H9 (cell line): ENCODE results near the gene NEUROD2. TPM values are rescaled to one million over a fixed set of nuclear protein-coding genes. Genes with fewer than 3 reads are reported as not detected.

Experiments
- DNase-seq: peaks from one replicate; pipeline ENCODE4 v3.0.0-alpha.2; 2017
- H2AFZ ChIP-seq: one replicate; pipeline ENCODE4 v1.6.1; 2013; ENCODE audit warnings: mild to moderate bottlenecking, low read length, control low read depth, moderate library complexity
- H2AK5ac ChIP-seq: 2 replicates; pipeline ENCODE4 v1.6.1; 2013; ENCODE audit warnings: low read length, control low read depth, mixed read lengths; ENCODE audit not compliant: insufficient read length
- H2BK120ac ChIP-seq: one replicate; pipeline ENCODE4 v1.6.1; 2013; ENCODE audit warnings: low read depth, mild to moderate bottlenecking, low read length, control low read depth, inconsistent platforms; ENCODE audit not compliant: poor library complexity, severe bottlenecking
- H2BK12ac ChIP-seq: 2 replicates; pipeline ENCODE4 v1.6.1; 2013; ENCODE audit warnings: low read length, control low read depth, mixed read lengths, low read depth; ENCODE audit not compliant: insufficient read length
- H2BK15ac ChIP-seq: 2 replicates; pipeline ENCODE4 v1.6.1; 2013; ENCODE audit warnings: low read depth, low read length, control low read depth
- H2BK20ac ChIP-seq: one replicate; pipeline ENCODE4 v1.6.1; 2013; ENCODE audit warnings: low read depth, mild to moderate bottlenecking, low read length, control low read depth, inconsistent platforms; ENCODE audit not compliant: poor library complexity, severe bottlenecking
- H2BK5ac ChIP-seq: 2 replicates; pipeline ENCODE4 v1.6.1; 2013; ENCODE audit warnings: low read length, control low read depth, mixed read lengths; ENCODE audit not compliant: insufficient read length
- H3K14ac ChIP-seq: 2 replicates; pipeline ENCODE4 v1.6.1; 2013; ENCODE audit warnings: low read length, control low read depth; ENCODE audit not compliant: insufficient read depth
- H3K18ac ChIP-seq: 2 replicates; pipeline ENCODE4 v1.6.1; 2013; ENCODE audit warnings: low read depth, mild to moderate bottlenecking, mixed read lengths, low read length, control low read depth; ENCODE audit not compliant: insufficient read length
- H3K23ac ChIP-seq: 2 replicates; pipeline ENCODE4 v1.6.1; 2013; ENCODE audit warnings: low read length, control low read depth, mixed read lengths, low read depth; ENCODE audit not compliant: insufficient read length
- H3K23me2 ChIP-seq: 2 replicates; pipeline ENCODE4 v1.6.1; 2013; ENCODE audit warnings: low read depth, mild to moderate bottlenecking, mixed read lengths, low read length, control low read depth; ENCODE audit not compliant: insufficient read length, poor library complexity, severe bottlenecking
- H3K27ac ChIP-seq: 2 replicates; pipeline ENCODE4 v1.5.1; 2013; ENCODE audit warnings: low read length, control low read depth, mixed read lengths, low read depth; ENCODE audit not compliant: insufficient read length
- H3K27me3 ChIP-seq: 2 replicates; pipeline ENCODE4 v1.6.1; 2013; ENCODE audit warnings: low read length, control low read depth, inconsistent platforms; ENCODE audit not compliant: insufficient read depth
- H3K4ac ChIP-seq: 2 replicates; pipeline ENCODE4 v1.6.1; 2013; ENCODE audit warnings: low read depth, mild to moderate bottlenecking, control low read depth, inconsistent platforms, low read length, moderate library complexity
- H3K4me1 ChIP-seq: 2 replicates; pipeline ENCODE4 v1.6.1; 2013; ENCODE audit warnings: low read length, control low read depth, inconsistent platforms; ENCODE audit not compliant: insufficient read depth
- H3K4me2 ChIP-seq: 2 replicates; pipeline ENCODE4 v1.6.1; 2013; ENCODE audit warnings: low read length, control low read depth, mixed read lengths; ENCODE audit not compliant: insufficient read length, insufficient read depth
- H3K56ac ChIP-seq: 2 replicates; pipeline ENCODE4 v1.6.1; 2013; ENCODE audit warnings: low read depth, mild to moderate bottlenecking, mixed read lengths, low read length, control low read depth; ENCODE audit not compliant: insufficient read length
- H3K79me1 ChIP-seq: 2 replicates; pipeline ENCODE4 v1.6.1; 2013; ENCODE audit warnings: low read depth, mild to moderate bottlenecking, moderate library complexity, low read length, control low read depth, inconsistent platforms; ENCODE audit not compliant: insufficient read depth, poor library complexity, severe bottlenecking
- H3K79me2 ChIP-seq: 2 replicates; pipeline ENCODE4 v1.6.1; 2013; ENCODE audit warnings: low read length, control low read depth, inconsistent platforms; ENCODE audit not compliant: insufficient read depth
- H3K9ac ChIP-seq: 2 replicates; pipeline ENCODE4 v1.6.1; 2013; ENCODE audit warnings: low read length, control low read depth, mixed read lengths; ENCODE audit not compliant: insufficient read length; ENCODE audit errors: extremely low read depth
- H3K9me3 ChIP-seq: one replicate; pipeline ENCODE4 v1.6.1; 2013; ENCODE audit warnings: low read depth, low read length, inconsistent platforms; ENCODE audit not compliant: control insufficient read depth
- H3T11ph ChIP-seq: one replicate; pipeline ENCODE4 v1.6.1; 2013; ENCODE audit warnings: mild to moderate bottlenecking, low read length, control low read depth, inconsistent platforms
- H4K20me1 ChIP-seq: one replicate; pipeline ENCODE4 v1.6.1; 2013; ENCODE audit not compliant: control insufficient read depth, insufficient read length, insufficient read depth
- H4K5ac ChIP-seq: 2 replicates; pipeline ENCODE4 v1.6.1; 2013; ENCODE audit warnings: low read depth, mild to moderate bottlenecking, mixed read lengths, low read length, control low read depth; ENCODE audit not compliant: insufficient read length
- H4K8ac ChIP-seq: replicated peaks from 2 replicates; pipeline ENCODE4 v1.6.1; 2013; ENCODE audit warnings: low read length, control low read depth, mixed read lengths, low read depth; ENCODE audit not compliant: insufficient read length
- H4K91ac ChIP-seq: 2 replicates; pipeline ENCODE4 v1.6.1; 2013; ENCODE audit warnings: low read depth, mild to moderate bottlenecking, moderate library complexity, mixed read lengths, low read length, control low read depth; ENCODE audit not compliant: insufficient read length
- H3K27ac Mint-ChIP-seq, 3 experiments: 2 replicates in 2 of 3; 3 replicates in 1 of 3; pipeline ENCODE4 v1.8.0; 2020 to 2021; ENCODE audit warnings: mixed read lengths in 3 of 3, mild to moderate bottlenecking in 1 of 3, moderate library complexity in 1 of 3
- H3K27me3 Mint-ChIP-seq: 2 replicates; pipeline ENCODE4 v1.8.0; 2021; ENCODE audit warnings: low read depth, mild to moderate bottlenecking, moderate library complexity, mixed read lengths
- H3K36me3 Mint-ChIP-seq, 3 experiments: 2 replicates in 2 of 3; 3 replicates in 1 of 3; pipeline ENCODE4 v1.8.0; 2020 to 2021; ENCODE audit warnings: low read depth in 3 of 3, mixed read lengths in 3 of 3; ENCODE audit not compliant: insufficient read depth in 1 of 3
- H3K4me1 Mint-ChIP-seq, 2 experiments: 2 replicates each; pipeline ENCODE4 v1.8.0; 2020; ENCODE audit warnings: mixed read lengths in 2 of 2
- H3K4me3 Mint-ChIP-seq, 2 experiments: 2 replicates in 1 of 2; 3 replicates in 1 of 2; pipeline ENCODE4 v1.8.0; 2020 to 2021; ENCODE audit warnings: mild to moderate bottlenecking in 2 of 2, mixed read lengths in 2 of 2, moderate library complexity in 1 of 2
- H3K9me3 Mint-ChIP-seq, 2 experiments: 2 replicates in 1 of 2; 3 replicates in 1 of 2; pipeline ENCODE4 v1.8.0; 2020; ENCODE audit warnings: mild to moderate bottlenecking in 2 of 2, mixed read lengths in 2 of 2, moderate library complexity in 1 of 2
- WGBS: extraction: QIAGEN DNeasy Blood & Tissue Kit; methylation state at CpG from one replicate; pipeline ENCODE4 v1.1.7; 2013; ENCODE audit warnings: missing lambda C conversion rate, low lambda C conversion rate, mixed read lengths; ENCODE audit not compliant: insufficient read length; ENCODE audit errors: extremely low coverage; 5-methylcytosine and 5-hydroxymethylcytosine counted together
- total RNA-seq: library from RNA; stranded (reverse); gene quantifications from 2 replicates; pipeline ENCODE4 v1.2.1, GENCODE V29; 2021
- TF ChIP-seq, protein P1 (sequence below): fragments of 200-600 bp; sonication (generic); conservative IDR thresholded peaks from 3 replicates; pipeline ENCODE4 v1.8.0; 2021; ENCODE audit warnings: antibody characterized with exemption, mild to moderate bottlenecking

Gene NEUROD2
- total RNA-seq, 1 experiment from 2014 or later, result not detected

DNA sequence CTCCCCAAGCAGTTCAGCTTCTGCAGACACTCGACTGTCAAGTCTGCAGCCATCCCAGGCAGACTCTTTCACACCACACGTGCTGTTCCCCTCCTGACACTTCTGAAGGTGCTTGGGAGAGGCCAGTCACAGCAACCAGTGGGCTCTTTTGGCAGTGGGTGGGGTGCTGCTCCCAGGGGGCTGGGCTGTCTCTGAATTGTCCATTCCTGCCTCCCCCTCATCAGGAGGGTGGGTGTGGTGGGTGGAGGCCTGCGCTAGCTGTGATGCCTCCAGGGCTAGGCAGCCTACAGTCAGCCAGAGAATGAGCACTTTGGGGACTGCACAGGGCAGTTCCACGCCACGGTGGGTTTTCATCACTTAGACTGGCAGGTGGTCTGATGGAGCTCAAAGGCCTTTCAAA lies 39.5 kb upstream of the NEUROD2 start:
- Histone ChIP-seq H4K91ac (no peak overlapping the region), H2BK15ac (no peak overlapping the region), H3K27ac (no peak overlapping the region), H2AK5ac (no peak overlapping the region), H3K79me2 (no peaks in the 10 kb centered on the region; the same call in 1 of the 2 replicates), H2BK5ac (no peak overlapping the region), H3K4me1 (peaks cover 5% of the 10 kb centered on the region; the same call in 1 of the 2 replicates), H3T11ph (no peak overlapping the region), H2BK120ac (no peak overlapping the region), H3K4ac (no peak overlapping the region), H3K9me3 (no peaks in the 10 kb centered on the region), H2BK20ac (no peak overlapping the region), H3K4me2 (no peak overlapping the region), H4K20me1 (no peaks in the 10 kb centered on the region), H3K56ac (no peak overlapping the region), H2BK12ac (no peak overlapping the region), H2AFZ (no peak overlapping the region), H3K18ac (no peak overlapping the region), H3K27me3 (no peaks in the 10 kb centered on the region), H3K79me1 (no peaks in the 10 kb centered on the region), H3K9ac (no peak overlapping the region), H3K14ac (no peak overlapping the region), H4K8ac (no peak overlapping the region), H3K23me2 (peaks cover 3% of the 10 kb centered on the region), H3K23ac (no peak overlapping the region), H4K5ac (no peak overlapping the region)
- no peak overlapping the region for H3K27ac Mint-ChIP-seq
- no peaks in the 10 kb centered on the region; the same call in 1 of the 2 replicates for H3K27me3 Mint-ChIP-seq
- no peaks in the 10 kb centered on the region for H3K9me3 Mint-ChIP-seq
- no CpG with 5 or more reads among the region's 5 CpGs for WGBS
- H3K36me3 Mint-ChIP-seq, result peaks cover 0 to 6% (median 0%) of the 10 kb centered on the region in 3 experiments; a peak in 5 of 7 replicates
- no peak for DNase-seq
- H3K4me3 Mint-ChIP-seq, result no peak overlapping the region
- TF ChIP-seq, protein P1, sequence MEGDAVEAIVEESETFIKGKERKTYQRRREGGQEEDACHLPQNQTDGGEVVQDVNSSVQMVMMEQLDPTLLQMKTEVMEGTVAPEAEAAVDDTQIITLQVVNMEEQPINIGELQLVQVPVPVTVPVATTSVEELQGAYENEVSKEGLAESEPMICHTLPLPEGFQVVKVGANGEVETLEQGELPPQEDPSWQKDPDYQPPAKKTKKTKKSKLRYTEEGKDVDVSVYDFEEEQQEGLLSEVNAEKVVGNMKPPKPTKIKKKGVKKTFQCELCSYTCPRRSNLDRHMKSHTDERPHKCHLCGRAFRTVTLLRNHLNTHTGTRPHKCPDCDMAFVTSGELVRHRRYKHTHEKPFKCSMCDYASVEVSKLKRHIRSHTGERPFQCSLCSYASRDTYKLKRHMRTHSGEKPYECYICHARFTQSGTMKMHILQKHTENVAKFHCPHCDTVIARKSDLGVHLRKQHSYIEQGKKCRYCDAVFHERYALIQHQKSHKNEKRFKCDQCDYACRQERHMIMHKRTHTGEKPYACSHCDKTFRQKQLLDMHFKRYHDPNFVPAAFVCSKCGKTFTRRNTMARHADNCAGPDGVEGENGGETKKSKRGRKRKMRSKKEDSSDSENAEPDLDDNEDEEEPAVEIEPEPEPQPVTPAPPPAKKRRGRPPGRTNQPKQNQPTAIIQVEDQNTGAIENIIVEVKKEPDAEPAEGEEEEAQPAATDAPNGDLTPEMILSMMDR, result no peak
- peaks cover 46 to 61% of the 10 kb centered on the region in 2 experiments for H3K4me1 Mint-ChIP-seq
